ENCODE measurements around the gene KDM3B. TPM values are rescaled to one million over a fixed set of nuclear protein-coding genes. Genes with fewer than 3 reads are reported as not detected.

Gene KDM3B
- total and polyA plus RNA-seq, 9 of the 15 experiments (the other 6 are each of a cell fraction or from before 2014, with no cell fraction given): 13.8 to 62.8 (median 41.9) TPM

DNA sequence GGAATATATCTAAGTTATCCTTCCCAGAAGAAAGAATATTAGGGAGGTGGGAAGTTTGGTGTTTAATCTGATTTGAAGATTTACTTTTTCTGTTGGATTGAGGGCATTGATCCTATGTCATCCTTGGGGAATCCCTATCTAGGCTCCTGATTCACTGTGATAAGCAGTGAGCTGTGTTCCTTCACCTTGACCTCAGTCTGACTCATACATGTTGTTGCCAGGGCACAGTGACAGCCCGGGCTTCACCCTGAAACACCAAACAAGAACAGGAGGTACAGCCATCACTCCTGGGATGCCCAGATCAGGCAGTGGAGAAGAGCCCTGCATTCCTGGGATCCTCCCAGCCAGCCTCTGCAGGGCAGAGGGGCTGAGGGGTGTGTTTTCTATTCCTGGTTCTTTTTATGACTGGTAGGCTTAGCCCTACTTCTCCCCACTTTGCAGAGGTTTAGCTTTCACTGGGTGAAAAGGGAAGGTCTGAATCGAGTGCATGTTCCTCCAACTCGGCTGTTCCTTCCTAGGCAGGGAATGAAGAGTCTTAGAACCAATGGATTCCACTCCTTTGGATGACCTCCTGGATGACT is 17.5 kb upstream of the KDM3B start (continued):
- TF ChIP-seq ESRRA (IDR thresholded peaks at IDR 0.05; ENCODE audit: borderline replicate concordance, low read depth) (peak; percentile 29; the same call in 1 of the 2 replicates), PHF21A (IDR thresholded peaks at IDR 0.05; ENCODE audit: borderline replicate concordance, low read depth) (no peak), ZNF431 (CRISPR knock-in tag; IDR thresholded peaks at IDR 0.05) (no peak), ZNF175 (CRISPR knock-in tag; IDR thresholded peaks at IDR 0.05; ENCODE audit: low read depth) (no peak), GATAD2B (IDR thresholded peaks at IDR 0.05; ENCODE audit: borderline replicate concordance) (no peak), RCOR1 (IDR thresholded peaks at IDR 0.05; ENCODE audit: borderline replicate concordance in 1 of 2, low read depth in 2 of 2, low read length in 2 of 2) (no peak), HDAC3 (IDR thresholded peaks at IDR 0.05; ENCODE audit: borderline replicate concordance, partially characterized antibody) (no peak), ZNF347 (CRISPR knock-in tag; IDR thresholded peaks at IDR 0.05; ENCODE audit: low read depth) (no peak), SRF (CRISPR knock-in tag; IDR thresholded peaks at IDR 0.05) (no peak), ZNF830 (CRISPR knock-in tag; IDR thresholded peaks at IDR 0.05) (no peak), KDM4B (IDR thresholded peaks at IDR 0.05; ENCODE audit: borderline replicate concordance in 2 of 2, low read depth in 1 of 2) (no peak), SMARCE1 (IDR thresholded peaks at IDR 0.05) (0 out of 2 replicates have a peak, but pooled peaks have one; percentile 38), FOSL1 (tag; conservative IDR thresholded peaks at IDR 0.05) (peak; percentile 87), ZNF764 (CRISPR knock-in tag; IDR thresholded peaks at IDR 0.05; ENCODE audit: low read depth) (no peak)
- TF ChIP-seq, protein P1, sequence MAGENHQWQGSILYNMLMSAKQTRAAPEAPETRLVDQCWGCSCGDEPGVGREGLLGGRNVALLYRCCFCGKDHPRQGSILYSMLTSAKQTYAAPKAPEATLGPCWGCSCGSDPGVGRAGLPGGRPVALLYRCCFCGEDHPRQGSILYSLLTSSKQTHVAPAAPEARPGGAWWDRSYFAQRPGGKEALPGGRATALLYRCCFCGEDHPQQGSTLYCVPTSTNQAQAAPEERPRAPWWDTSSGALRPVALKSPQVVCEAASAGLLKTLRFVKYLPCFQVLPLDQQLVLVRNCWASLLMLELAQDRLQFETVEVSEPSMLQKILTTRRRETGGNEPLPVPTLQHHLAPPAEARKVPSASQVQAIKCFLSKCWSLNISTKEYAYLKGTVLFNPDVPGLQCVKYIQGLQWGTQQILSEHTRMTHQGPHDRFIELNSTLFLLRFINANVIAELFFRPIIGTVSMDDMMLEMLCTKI (IDR thresholded peaks at IDR 0.05; ENCODE audit: partially characterized antibody): no peak
- TF ChIP-seq, protein P2, sequence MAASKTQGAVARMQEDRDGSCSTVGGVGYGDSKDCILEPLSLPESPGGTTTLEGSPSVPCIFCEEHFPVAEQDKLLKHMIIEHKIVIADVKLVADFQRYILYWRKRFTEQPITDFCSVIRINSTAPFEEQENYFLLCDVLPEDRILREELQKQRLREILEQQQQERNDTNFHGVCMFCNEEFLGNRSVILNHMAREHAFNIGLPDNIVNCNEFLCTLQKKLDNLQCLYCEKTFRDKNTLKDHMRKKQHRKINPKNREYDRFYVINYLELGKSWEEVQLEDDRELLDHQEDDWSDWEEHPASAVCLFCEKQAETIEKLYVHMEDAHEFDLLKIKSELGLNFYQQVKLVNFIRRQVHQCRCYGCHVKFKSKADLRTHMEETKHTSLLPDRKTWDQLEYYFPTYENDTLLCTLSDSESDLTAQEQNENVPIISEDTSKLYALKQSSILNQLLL (CRISPR knock-in tag; IDR thresholded peaks at IDR 0.05; ENCODE audit: borderline replicate concordance): no peak
- TF ChIP-seq, protein P3, sequence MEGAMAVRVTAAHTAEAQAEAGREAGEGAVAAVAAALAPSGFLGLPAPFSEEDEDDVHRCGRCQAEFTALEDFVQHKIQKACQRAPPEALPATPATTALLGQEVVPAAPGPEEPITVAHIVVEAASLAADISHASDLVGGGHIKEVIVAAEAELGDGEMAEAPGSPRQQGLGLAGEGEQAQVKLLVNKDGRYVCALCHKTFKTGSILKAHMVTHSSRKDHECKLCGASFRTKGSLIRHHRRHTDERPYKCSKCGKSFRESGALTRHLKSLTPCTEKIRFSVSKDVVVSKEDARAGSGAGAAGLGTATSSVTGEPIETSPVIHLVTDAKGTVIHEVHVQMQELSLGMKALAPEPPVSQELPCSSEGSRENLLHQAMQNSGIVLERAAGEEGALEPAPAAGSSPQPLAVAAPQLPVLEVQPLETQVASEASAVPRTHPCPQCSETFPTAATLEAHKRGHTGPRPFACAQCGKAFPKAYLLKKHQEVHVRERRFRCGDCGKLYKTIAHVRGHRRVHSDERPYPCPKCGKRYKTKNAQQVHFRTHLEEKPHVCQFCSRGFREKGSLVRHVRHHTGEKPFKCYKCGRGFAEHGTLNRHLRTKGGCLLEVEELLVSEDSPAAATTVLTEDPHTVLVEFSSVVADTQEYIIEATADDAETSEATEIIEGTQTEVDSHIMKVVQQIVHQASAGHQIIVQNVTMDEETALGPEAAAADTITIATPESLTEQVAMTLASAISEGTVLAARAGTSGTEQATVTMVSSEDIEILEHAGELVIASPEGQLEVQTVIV (CRISPR knock-in tag; IDR thresholded peaks at IDR 0.05; ENCODE audit: borderline replicate concordance): no peak
- TF ChIP-seq, protein P4, sequence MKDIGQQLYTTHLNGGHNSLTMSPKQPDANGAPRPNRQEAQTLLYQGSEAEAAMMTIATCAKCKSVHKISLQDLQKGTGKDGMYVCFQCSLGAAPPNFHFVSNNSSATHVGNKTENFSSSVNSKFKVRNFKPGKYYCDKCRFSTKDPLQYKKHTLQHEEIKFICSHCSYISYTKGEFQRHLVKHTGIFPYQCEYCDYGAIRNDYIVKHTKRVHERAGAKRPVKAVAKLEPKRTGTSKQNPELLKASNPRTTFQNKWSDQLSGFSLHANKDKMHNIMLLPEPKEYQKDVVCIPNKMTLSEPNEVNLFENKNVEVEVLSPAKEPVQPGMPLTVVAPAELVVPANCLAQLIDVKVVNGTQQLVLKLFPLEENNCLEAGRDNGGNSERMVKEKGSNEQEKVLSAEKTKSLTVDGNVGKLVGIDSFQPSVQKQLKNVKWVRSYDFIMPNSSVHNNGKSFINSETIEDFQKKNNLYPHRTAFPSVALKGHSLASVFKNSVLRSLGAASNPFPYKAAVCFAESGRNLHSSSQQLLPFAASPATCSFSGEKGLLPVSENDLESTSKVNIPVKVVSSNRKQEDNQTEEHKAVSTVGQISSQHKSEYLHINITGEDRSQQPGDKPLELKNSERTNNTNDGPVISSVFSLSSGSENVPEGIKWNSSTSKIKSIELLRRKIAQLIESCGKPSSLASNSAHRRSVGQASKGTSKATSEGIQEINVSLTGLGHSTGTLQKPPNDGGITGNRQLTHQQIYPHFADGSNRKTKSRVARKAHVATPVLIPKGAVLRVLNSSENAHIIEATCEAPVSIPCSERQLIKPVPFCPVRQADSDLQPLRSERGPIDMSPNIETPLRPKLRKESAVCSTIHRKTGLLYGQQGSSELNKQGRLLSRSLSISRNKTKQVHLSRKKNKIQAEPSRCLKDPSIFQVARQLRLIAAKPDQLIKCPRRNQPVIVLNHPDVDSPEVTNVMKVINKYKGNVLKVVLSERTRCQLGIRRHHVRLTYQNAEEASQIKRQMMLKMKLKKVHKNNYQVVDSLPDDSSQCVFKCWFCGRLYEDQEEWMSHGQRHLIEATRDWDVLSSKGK (CRISPR knock-in tag; IDR thresholded peaks at IDR 0.05): no peak
